CD8-positive, alpha-beta memory T cell (primary cell): ENCODE measurements around the gene C2orf74. TPM values are rescaled to one million over a fixed set of nuclear protein-coding genes. Genes with fewer than 3 reads are reported as not detected.
"Not testable (repeated sequence)": the region's sequence is repeated elsewhere in the genome, so short reads cannot be mapped to it uniquely, and the experiment has no call there.

Source experiments
- CTCF ChIA-PET: fragments of 350-600 bp; sonication (Branson Sonifier 250); formaldehyde crosslinking; loops from one replicate; lab custom pipeline; 2021; ENCODE audit warnings: antibody characterized with exemption; lab: Charles Lee
- POLR2A ChIA-PET: fragments of 350-600 bp; sonication (Branson Sonifier 250); formaldehyde crosslinking; loops from one replicate; lab custom pipeline; 2021; ENCODE audit warnings: antibody characterized with exemption; lab: Charles Lee
- DNase-seq, 5 donors: peaks; one replicate each; pipeline versions ENCODE4 v3.0.0 to v3.0.0-alpha.2; 2020 to 2022; ENCODE audit warnings: mixed read lengths in 1 of 5
- H3K27ac ChIP-seq: one replicate; pipeline ENCODE4 v1.7.0; 2013; ENCODE audit warnings: low read depth, mild to moderate bottlenecking, low read length, moderate library complexity
- H3K27me3 ChIP-seq: 2 replicates; pipeline ENCODE4 v1.7.0; 2013; ENCODE audit warnings: low read length, mild to moderate bottlenecking; ENCODE audit not compliant: insufficient read depth, poor library complexity, severe bottlenecking
- H3K36me3 ChIP-seq: 2 replicates; pipeline ENCODE4 v1.7.0; 2013; ENCODE audit warnings: mild to moderate bottlenecking, low read length, moderate library complexity; ENCODE audit not compliant: insufficient read depth
- H3K4me1 ChIP-seq: 2 replicates; pipeline ENCODE4 v1.7.0; 2013; ENCODE audit warnings: mild to moderate bottlenecking, low read length, moderate library complexity; ENCODE audit not compliant: insufficient read depth
- H3K4me3 ChIP-seq: 2 replicates; pipeline ENCODE4 v1.7.0; 2013; ENCODE audit warnings: mild to moderate bottlenecking, low read length
- H3K9me3 ChIP-seq: 2 replicates; pipeline ENCODE4 v1.7.0; 2013; ENCODE audit warnings: mild to moderate bottlenecking, low read length
- H3K27ac Mint-ChIP-seq, 8 donors: one replicate each; pipeline ENCODE4 v1.8.0; 2020 to 2021; ENCODE audit warnings: mixed read lengths in 8 of 8, mild to moderate bottlenecking in 6 of 8, inconsistent platforms in 3 of 8, moderate library complexity in 3 of 8
- H3K27me3 Mint-ChIP-seq, 2 donors: one replicate each; pipeline ENCODE4 v1.8.0; 2020 to 2021; ENCODE audit warnings: mixed read lengths in 2 of 2, mild to moderate bottlenecking in 1 of 2, moderate library complexity in 1 of 2
- H3K36me3 Mint-ChIP-seq, 3 donors: one replicate each; pipeline ENCODE4 v1.8.0; 2020 to 2021; ENCODE audit warnings: mixed read lengths in 3 of 3, inconsistent platforms in 1 of 3, mild to moderate bottlenecking in 1 of 3
- H3K4me1 Mint-ChIP-seq, 3 donors: one replicate each; pipeline ENCODE4 v1.8.0; 2020 to 2021; ENCODE audit warnings: mixed read lengths in 3 of 3, inconsistent platforms in 1 of 3, mild to moderate bottlenecking in 1 of 3
- H3K4me3 Mint-ChIP-seq, 7 donors: one replicate each; pipeline ENCODE4 v1.8.0; 2020 to 2021; ENCODE audit warnings: mixed read lengths in 7 of 7, mild to moderate bottlenecking in 6 of 7, moderate library complexity in 4 of 7, inconsistent platforms in 2 of 7
- H3K9me3 Mint-ChIP-seq, 5 donors: one replicate each; pipeline ENCODE4 v1.8.0; 2020 to 2022; ENCODE audit warnings: mixed read lengths in 5 of 5, mild to moderate bottlenecking in 3 of 5, moderate library complexity in 2 of 5, inconsistent platforms in 1 of 5
- polyA plus RNA-seq: library from polyadenylated mRNA; unstranded; fragments of 300-500 nt; fragmentation: Illumina TruSeq; gene quantifications from one replicate; pipeline ENCODE4 v1.2.3, GENCODE V29; 2021
- total RNA-seq, 2 experiments: library from RNA; stranded (reverse); gene quantifications; one replicate each; pipeline ENCODE4 v1.2.3, GENCODE V29; 2021

C2orf74 gene
- total and polyA plus RNA-seq, 3 experiments from 2014 or later = 12.5 to 46.6 (median 14.1) TPM

DNA sequence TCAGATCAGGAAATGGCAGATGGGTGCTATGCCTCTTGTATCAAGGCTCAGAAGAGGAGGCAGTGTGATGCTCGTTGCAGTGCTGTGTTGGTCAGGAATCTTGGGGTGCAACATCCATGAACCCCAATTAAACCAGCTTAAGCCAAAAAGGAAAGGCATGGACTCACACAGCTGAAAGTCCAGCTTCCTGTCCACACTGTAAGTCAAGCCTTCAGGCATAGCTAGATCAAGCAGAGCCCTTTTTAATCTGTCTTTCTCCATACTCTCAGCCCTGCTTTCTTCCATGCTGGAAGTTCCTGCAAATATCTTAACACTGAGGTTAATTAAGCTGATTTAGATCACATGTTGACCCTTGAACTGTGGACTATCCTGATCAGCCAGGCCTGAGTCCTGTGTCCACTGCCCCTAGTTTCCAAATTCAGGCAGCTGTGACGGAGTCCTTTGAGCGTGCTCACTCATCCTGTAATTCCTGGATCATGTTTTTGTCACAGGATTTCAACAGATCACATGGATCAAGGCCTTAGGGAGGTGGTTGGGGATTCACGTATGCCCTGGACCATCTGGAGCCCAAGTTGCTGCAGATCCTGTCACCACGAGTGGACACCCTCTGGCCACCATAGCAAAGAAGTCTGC, 4.5 kb upstream of the C2orf74 start:
- Mint-ChIP-seq H3K4me1 (peaks cover 0 to 6% (median 3%) of the 10 kb centered on the region in 3 donors), H3K9me3 (peaks cover 0 to 4% (median 0%) of the 10 kb centered on the region in 5 donors), H3K27me3 (peaks cover 0 to 1% of the 10 kb centered on the region in 2 donors), H3K27ac (no peak overlapping the region), H3K36me3 (peaks cover 14 to 36% (median 15%) of the 10 kb centered on the region in 3 donors), H3K4me3 (no peak overlapping the region)
- H3K4me3 ChIP-seq = no peak overlapping the region
- CTCF ChIA-PET = interaction anchor here (0.9 kb wide), 1 partner anchor 11 kb away, joined by 4 read pairs; no protein-coding TSS in a partner anchor
- H3K36me3 ChIP-seq = no peaks in the 10 kb centered on the region
- H3K9me3 ChIP-seq = no peaks in the 10 kb centered on the region
- no peak overlapping the region for H3K27ac ChIP-seq
- POLR2A ChIA-PET = no interaction called here
- H3K27me3 ChIP-seq = no peaks in the 10 kb centered on the region
- DNase-seq = no peak
- H3K4me1 ChIP-seq = no peaks in the 10 kb centered on the region

DNA sequence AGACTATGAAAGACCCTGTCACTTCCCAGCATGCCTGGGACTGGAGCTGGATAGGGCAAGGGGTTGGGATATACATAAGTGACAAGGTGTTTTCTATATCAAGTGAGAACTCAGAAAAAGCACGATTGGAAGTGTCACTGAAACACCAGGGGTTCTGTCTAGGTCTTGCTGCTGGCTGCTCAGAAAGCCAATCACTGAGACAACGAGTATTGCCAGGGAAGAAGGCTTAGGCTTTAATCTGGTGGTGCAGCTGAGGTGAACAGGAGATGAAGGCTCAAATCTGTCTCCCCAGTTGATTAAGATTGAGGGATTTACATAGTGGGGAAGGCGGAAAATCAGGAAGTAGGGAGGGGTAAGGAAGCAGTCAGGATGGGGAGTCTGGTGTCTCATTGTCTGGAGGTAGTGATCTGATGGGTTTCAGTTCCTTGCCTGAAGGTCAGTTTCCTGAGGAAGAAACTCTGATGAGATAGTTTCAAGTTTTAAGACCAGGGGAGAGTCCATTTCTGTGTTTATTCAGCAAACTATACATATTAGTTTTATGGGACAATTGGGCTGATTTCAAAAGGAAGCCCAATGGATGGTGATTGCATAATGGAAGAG, 3.5 kb upstream of the C2orf74 start:
- no peaks in the 10 kb centered on the region for H3K9me3 ChIP-seq
- DNase-seq = no peak
- peaks cover 0 to 6% (median 3%) of the 10 kb centered on the region in 3 donors for H3K4me1 Mint-ChIP-seq
- ChIA-PET POLR2A (no interaction called here), CTCF (no interaction called here)
- no peak overlapping the region for H3K4me3 ChIP-seq
- no peak overlapping the region for H3K27ac ChIP-seq
- H3K36me3 ChIP-seq = no peaks in the 10 kb centered on the region
- H3K9me3 Mint-ChIP-seq = peaks cover 0 to 4% (median 0%) of the 10 kb centered on the region in 5 donors
- peak overlapping the region in 4 of 8 donors; percentile 13 to 82 (median 23) for H3K27ac Mint-ChIP-seq
- H3K4me1 ChIP-seq = no peaks in the 10 kb centered on the region
- no peaks in the 10 kb centered on the region for H3K27me3 ChIP-seq
- H3K27me3 Mint-ChIP-seq = peaks cover 0 to 1% of the 10 kb centered on the region in 2 donors
- H3K36me3 Mint-ChIP-seq = peaks cover 17 to 43% (median 20%) of the 10 kb centered on the region in 3 donors
- no peak overlapping the region for H3K4me3 Mint-ChIP-seq

GRCh38 chr2:61162721-61163120, 733 bp downstream of the C2orf74 start:
- CTCF ChIA-PET = no interaction called here
- Mint-ChIP-seq H3K4me1 (peaks cover 0 to 6% (median 3%) of the 10 kb centered on the region in 3 donors), H3K9me3 (peaks cover 0 to 4% (median 0%) of the 10 kb centered on the region in 5 donors), H3K36me3 (peaks cover 34 to 67% (median 36%) of the 10 kb centered on the region in 3 donors), H3K4me3 (no peak overlapping the region), H3K27me3 (no peaks in the 10 kb centered on the region), H3K27ac (peak overlapping the region in 1 of 8 donors; percentile 80)
- H3K27me3 ChIP-seq = no peaks in the 10 kb centered on the region
- no peaks in the 10 kb centered on the region for H3K4me1 ChIP-seq
- DNase-seq = no peak
- H3K4me3 ChIP-seq = no peak overlapping the region
- no peaks in the 10 kb centered on the region for H3K9me3 ChIP-seq
- no peaks in the 10 kb centered on the region for H3K36me3 ChIP-seq
- no peak overlapping the region for H3K27ac ChIP-seq
- POLR2A ChIA-PET = no interaction called here

DNA sequence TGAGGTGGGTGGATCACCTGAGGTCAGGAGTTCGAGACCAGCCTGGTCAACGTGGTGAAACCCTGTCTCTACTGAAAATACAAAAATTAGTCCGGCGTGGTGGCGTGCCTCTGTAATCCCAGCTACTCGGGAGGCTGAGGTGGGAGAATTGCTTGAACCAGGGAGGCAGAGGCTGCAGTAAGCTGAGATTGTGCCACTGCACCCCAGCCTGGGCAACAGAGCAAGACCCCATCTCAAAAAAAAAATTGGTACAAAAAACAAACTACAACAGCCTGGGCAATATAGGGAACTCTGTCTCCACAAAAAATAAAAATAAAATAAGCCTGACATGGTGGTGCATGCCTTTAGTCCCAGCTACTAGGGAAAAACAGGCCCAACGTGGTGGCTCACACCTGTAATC, 3.1 kb downstream of the C2orf74 start:
- H3K4me1 ChIP-seq, H3K27ac ChIP-seq, H3K4me1 Mint-ChIP-seq, H3K36me3 ChIP-seq, H3K27me3 Mint-ChIP-seq, H3K27me3 ChIP-seq, DNase-seq, POLR2A ChIA-PET, CTCF ChIA-PET, H3K9me3 Mint-ChIP-seq, H3K4me3 ChIP-seq, H3K27ac Mint-ChIP-seq, H3K9me3 ChIP-seq, H3K4me3 Mint-ChIP-seq: not testable (repeated sequence)
- H3K36me3 Mint-ChIP-seq = peaks cover 23 to 54% (median 25%) of the 10 kb centered on the region in 3 donors

DNA sequence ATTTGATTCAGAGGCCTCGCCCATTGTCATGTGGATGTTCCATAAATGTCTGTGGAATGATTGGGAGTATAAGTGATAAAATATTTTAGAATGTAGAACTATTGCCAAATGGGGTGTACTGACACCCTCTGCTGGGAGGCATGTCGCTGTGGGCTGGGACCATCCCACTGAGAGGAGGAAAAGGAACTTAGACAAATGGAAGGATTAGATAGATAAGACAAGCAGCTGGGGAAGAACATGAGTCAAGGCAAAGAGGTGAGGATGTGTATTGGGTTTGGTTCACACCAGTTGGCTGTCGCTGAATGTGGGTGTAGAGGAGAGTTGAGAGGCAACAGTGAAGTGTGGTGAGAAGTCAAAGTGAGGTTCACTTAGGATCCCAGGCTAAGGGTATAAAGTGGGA, 4.0 kb downstream of the C2orf74 start:
- Histone ChIP-seq H3K4me1 (no peaks in the 10 kb centered on the region), H3K27ac (no peak overlapping the region), H3K27me3 (no peaks in the 10 kb centered on the region), H3K4me3 (no peak overlapping the region), H3K36me3 (no peaks in the 10 kb centered on the region), H3K9me3 (no peaks in the 10 kb centered on the region)
- H3K27me3 Mint-ChIP-seq = no peaks in the 10 kb centered on the region
- H3K9me3 Mint-ChIP-seq = no peaks in the 10 kb centered on the region
- H3K4me1 Mint-ChIP-seq = peaks cover 0 to 5% (median 3%) of the 10 kb centered on the region in 3 donors
- H3K4me3 Mint-ChIP-seq = no peak overlapping the region
- ChIA-PET CTCF (interaction anchor here (1.2 kb wide), 1 partner anchor 12 kb away, joined by 3 read pairs; no protein-coding TSS in a partner anchor), POLR2A (no interaction called here)
- DNase-seq = no peak
- H3K27ac Mint-ChIP-seq = no peak overlapping the region
- H3K36me3 Mint-ChIP-seq = peaks cover 23 to 51% (median 25%) of the 10 kb centered on the region in 3 donors

- Histone ChIP-seq H3K4me3 (no peak overlapping the region), H3K9me3 (no peaks in the 10 kb centered on the region), H3K4me1 (no peaks in the 10 kb centered on the region), H3K27me3 (no peaks in the 10 kb centered on the region), H3K27ac (no peak overlapping the region), H3K36me3 (no peaks in the 10 kb centered on the region)
- peak overlapping the region in 1 of 8 donors; percentile 88 for H3K27ac Mint-ChIP-seq
- CTCF ChIA-PET = interaction anchor here (1.4 kb wide), 1 partner anchor 10 kb away, joined by 4 read pairs; no protein-coding TSS in a partner anchor
- H3K4me3 Mint-ChIP-seq = no peak overlapping the region
- POLR2A ChIA-PET = interaction anchor here (0.7 to 0.8 kb wide), 2 partner anchors 22 to 286 kb away, joined by 3 to 6 read pairs; no protein-coding TSS in a partner anchor
- no peak for DNase-seq
- peaks cover 20 to 39% (median 23%) of the 10 kb centered on the region in 3 donors for H3K36me3 Mint-ChIP-seq
- no peaks in the 10 kb centered on the region for H3K4me1 Mint-ChIP-seq
- no peaks in the 10 kb centered on the region for H3K9me3 Mint-ChIP-seq
- no peaks in the 10 kb centered on the region for H3K27me3 Mint-ChIP-seq
Measured at GRCh38 chr2:61167579-61167978, 5.6 kb downstream of the C2orf74 start.

GRCh38 chr2:61172671-61173070, 10.7 kb downstream of the C2orf74 start:
- CTCF ChIA-PET = interaction anchor here (0.6 kb wide), 1 partner anchor 375 kb away, joined by 4 read pairs; no protein-coding TSS in a partner anchor
- Histone ChIP-seq H3K9me3 (no peaks in the 10 kb centered on the region), H3K27me3 (no peaks in the 10 kb centered on the region), H3K36me3 (no peaks in the 10 kb centered on the region), H3K4me3 (no peak overlapping the region), H3K4me1 (peaks cover 6% of the 10 kb centered on the region), H3K27ac (no peak overlapping the region)
- Mint-ChIP-seq H3K27ac (peak overlapping the region in 3 of 8 donors; percentile 6 to 41 (median 36)), H3K9me3 (no peaks in the 10 kb centered on the region), H3K4me1 (peaks cover 10 to 17% (median 14%) of the 10 kb centered on the region in 3 donors), H3K4me3 (peak overlapping the region in 1 of 7 donors; percentile 19), H3K27me3 (no peaks in the 10 kb centered on the region), H3K36me3 (peaks cover 0 to 7% (median 0%) of the 10 kb centered on the region in 3 donors)
- DNase-seq = no peak
- POLR2A ChIA-PET = no interaction called here

DNA sequence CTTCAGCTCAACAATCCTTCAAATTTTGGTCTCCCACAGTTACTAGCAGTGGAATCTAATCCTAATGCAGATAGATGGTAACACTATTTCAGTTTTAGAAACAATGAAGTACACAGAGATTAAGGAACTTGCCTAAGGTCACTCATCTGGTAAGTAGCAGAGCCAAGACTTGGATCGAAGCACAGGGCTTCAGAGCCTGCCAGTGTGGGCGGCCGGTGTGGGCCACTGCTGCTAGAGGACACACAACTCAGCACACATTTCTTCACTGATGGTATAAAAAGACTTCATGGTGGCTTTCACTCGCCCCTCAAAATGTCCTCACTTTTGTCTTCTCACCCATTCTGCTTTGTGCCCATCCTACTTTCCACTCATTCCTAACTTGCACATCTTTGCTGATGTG, 11.1 kb downstream of the C2orf74 start:
- DNase-seq = no peak
- no peaks in the 10 kb centered on the region for H3K9me3 Mint-ChIP-seq
- no peaks in the 10 kb centered on the region for H3K27me3 ChIP-seq
- H3K36me3 ChIP-seq = no peaks in the 10 kb centered on the region
- no peaks in the 10 kb centered on the region for H3K9me3 ChIP-seq
- H3K4me1 ChIP-seq = peaks cover 9% of the 10 kb centered on the region
- peak overlapping the region in 1 of 7 donors; percentile 19 for H3K4me3 Mint-ChIP-seq
- H3K4me3 ChIP-seq = no peak overlapping the region
- no peak overlapping the region for H3K27ac ChIP-seq
- H3K27ac Mint-ChIP-seq = peak overlapping the region in 3 of 8 donors; percentile 6 to 41 (median 36)
- ChIA-PET CTCF (no interaction called here), POLR2A (no interaction called here)
- peaks cover 0 to 9% (median 0%) of the 10 kb centered on the region in 3 donors for H3K36me3 Mint-ChIP-seq
- H3K27me3 Mint-ChIP-seq = no peaks in the 10 kb centered on the region
- peaks cover 13 to 18% (median 16%) of the 10 kb centered on the region in 3 donors for H3K4me1 Mint-ChIP-seq
